Loucy (cell line): ENCODE data around the gene PCDHGB5.
"Not testable (repeated sequence)": the region's sequence is repeated elsewhere in the genome, so short reads cannot be mapped to it uniquely, and the experiment has no call there.

Source experiments
- H2AFZ ChIP-seq: fragments of 200-600 bp; sonication (generic); 2 replicates; pipeline ENCODE4 v1.6.0; 2016; ENCODE audit warnings: antibody characterized with exemption, mild to moderate bottlenecking, low read length, moderate library complexity
- H3F3A ChIP-seq: fragments of 200-600 bp; 2 replicates; pipeline ENCODE4 v1.6.0; 2016; ENCODE audit warnings: antibody characterized with exemption, low read depth, mild to moderate bottlenecking
- H3K27me3 ChIP-seq: fragments of 200-600 bp; sonication (generic); 2 replicates; pipeline ENCODE4 v1.6.1; 2014; ENCODE audit warnings: low read length, mild to moderate bottlenecking; ENCODE audit not compliant: insufficient read depth, poor library complexity, severe bottlenecking
- H3K36me3 ChIP-seq: fragments of 200-600 bp; sonication (generic); 2 replicates; pipeline ENCODE4 v1.6.1; 2016; ENCODE audit warnings: low read length; ENCODE audit not compliant: insufficient read depth
- H3K4me1 ChIP-seq: fragments of 200-600 bp; sonication (generic); 2 replicates; pipeline ENCODE4 v1.5.1; 2014; ENCODE audit warnings: low read length, mild to moderate bottlenecking; ENCODE audit not compliant: insufficient read depth, poor library complexity, severe bottlenecking
- H3K4me2 ChIP-seq: fragments of 200-600 bp; sonication (generic); 2 replicates; pipeline ENCODE4 v1.6.0; 2014; ENCODE audit warnings: antibody characterized with exemption, low read length, low read depth, mild to moderate bottlenecking; ENCODE audit not compliant: poor library complexity, severe bottlenecking
- H3K4me3 ChIP-seq: fragments of 200-600 bp; sonication (generic); 2 replicates; pipeline ENCODE4 v1.5.1; 2014; ENCODE audit warnings: low read length, mild to moderate bottlenecking, mixed read lengths; ENCODE audit not compliant: poor library complexity, severe bottlenecking
- H3K79me2 ChIP-seq: fragments of 200-600 bp; sonication (generic); 2 replicates; pipeline ENCODE4 v1.6.1; 2014; ENCODE audit warnings: low read length; ENCODE audit not compliant: insufficient read depth
- H3K9ac ChIP-seq: fragments of 200-600 bp; sonication (generic); 2 replicates; pipeline ENCODE4 v1.6.0; 2014; ENCODE audit warnings: mild to moderate bottlenecking, low read depth, low read length, moderate library complexity; ENCODE audit not compliant: poor library complexity, severe bottlenecking
- H3K9me2 ChIP-seq: fragments of 200-600 bp; sonication (generic); replicated peaks from 2 replicates; pipeline ENCODE4 v1.6.1; 2016; ENCODE audit warnings: low read depth, low read length, mixed read lengths
- H3K9me3 ChIP-seq: fragments of 200-600 bp; sonication (generic); 2 replicates; pipeline ENCODE4 v1.6.1; 2014; ENCODE audit warnings: mild to moderate bottlenecking, antibody characterized with exemption, low read length, low read depth; ENCODE audit not compliant: insufficient read depth
- H4K20me1 ChIP-seq: fragments of 200-600 bp; sonication (generic); 2 replicates; pipeline ENCODE4 v1.6.0; 2014; ENCODE audit warnings: antibody characterized with exemption, low read length, mild to moderate bottlenecking; ENCODE audit not compliant: insufficient read depth, poor library complexity, severe bottlenecking
- EZH2phosphoT487 ChIP-seq: fragments of 200-600 bp; IDR thresholded peaks from 2 replicates; pipeline ENCODE4 v1.6.1; 2018; ENCODE audit warnings: antibody characterized with exemption, mild to moderate bottlenecking, moderate library complexity, borderline replicate concordance
- TF ChIP-seq, protein P1 (sequence below): fragments of 200-600 bp; sonication (generic); conservative IDR thresholded peaks from 2 replicates; pipeline ENCODE4 v1.5.1; 2014; ENCODE audit warnings: mild to moderate bottlenecking, antibody characterized with exemption, low read length

PCDHGB5 gene

GRCh38 chr5:141397756-141398551, at the start of gene PCDHGB5:
Gene PCDHGB5, plus strand, starts transcription at chr5:141397947. Its CDS starts 181 bp downstream, at chr5:141398128.
- H3F3A ChIP-seq, H3K27me3 ChIP-seq, H3K4me1 ChIP-seq, H3K9me2 ChIP-seq, H3K9me3 ChIP-seq, H3K9ac ChIP-seq, H3K4me2 ChIP-seq, H2AFZ ChIP-seq, H4K20me1 ChIP-seq, H3K4me3 ChIP-seq, H3K79me2 ChIP-seq, H3K36me3 ChIP-seq: not testable (repeated sequence)
- TF ChIP-seq, protein P1, sequence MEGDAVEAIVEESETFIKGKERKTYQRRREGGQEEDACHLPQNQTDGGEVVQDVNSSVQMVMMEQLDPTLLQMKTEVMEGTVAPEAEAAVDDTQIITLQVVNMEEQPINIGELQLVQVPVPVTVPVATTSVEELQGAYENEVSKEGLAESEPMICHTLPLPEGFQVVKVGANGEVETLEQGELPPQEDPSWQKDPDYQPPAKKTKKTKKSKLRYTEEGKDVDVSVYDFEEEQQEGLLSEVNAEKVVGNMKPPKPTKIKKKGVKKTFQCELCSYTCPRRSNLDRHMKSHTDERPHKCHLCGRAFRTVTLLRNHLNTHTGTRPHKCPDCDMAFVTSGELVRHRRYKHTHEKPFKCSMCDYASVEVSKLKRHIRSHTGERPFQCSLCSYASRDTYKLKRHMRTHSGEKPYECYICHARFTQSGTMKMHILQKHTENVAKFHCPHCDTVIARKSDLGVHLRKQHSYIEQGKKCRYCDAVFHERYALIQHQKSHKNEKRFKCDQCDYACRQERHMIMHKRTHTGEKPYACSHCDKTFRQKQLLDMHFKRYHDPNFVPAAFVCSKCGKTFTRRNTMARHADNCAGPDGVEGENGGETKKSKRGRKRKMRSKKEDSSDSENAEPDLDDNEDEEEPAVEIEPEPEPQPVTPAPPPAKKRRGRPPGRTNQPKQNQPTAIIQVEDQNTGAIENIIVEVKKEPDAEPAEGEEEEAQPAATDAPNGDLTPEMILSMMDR: 0 out of 2 replicates have a peak, but pooled peaks have one; percentile 8

GRCh38 chr5:141349917-141350619, 47.7 kb upstream of the PCDHGB5 start, which contains the start of gene PCDHGB1:
Gene PCDHGB1, plus strand, starts transcription at chr5:141350099. Its CDS starts 162 bp downstream, at chr5:141350261.
- Histone ChIP-seq H3K9ac (no peak within 1 kb of the TSS), H3K9me2 (no peaks in the 10 kb centered on the region), H3K4me2 (no peak within 1 kb of the TSS), H4K20me1 (no peaks in the 10 kb centered on the region), H3K27me3 (no peaks in the 10 kb centered on the region), H3K4me1 (no peaks in the 10 kb centered on the region), H2AFZ (peak within 1 kb of the TSS; percentile 59), H3K36me3 (no peaks in the 10 kb centered on the region), H3F3A (no peaks in the 10 kb centered on the region), H3K9me3 (no peaks in the 10 kb centered on the region), H3K4me3 (peak within 1 kb of the TSS; percentile 44), H3K79me2 (no peaks in the 10 kb centered on the region)
- no peak for TF ChIP-seq EZH2phosphoT487
- TF ChIP-seq, protein P1: peak; percentile 65

GRCh38 chr5:141351591-141351990, 46.2 kb upstream of the PCDHGB5 start:
- no peaks in the 10 kb centered on the region for H3K36me3 ChIP-seq
- TF ChIP-seq, protein P1: no peak
- TF ChIP-seq EZH2phosphoT487: no peak
- H3K4me2 ChIP-seq: no peak overlapping the region
- no peaks in the 10 kb centered on the region for H3K79me2 ChIP-seq
- no peaks in the 10 kb centered on the region for H3K9me3 ChIP-seq
- no peaks in the 10 kb centered on the region for H3K27me3 ChIP-seq
- H2AFZ ChIP-seq: no peak overlapping the region
- no peaks in the 10 kb centered on the region for H3F3A ChIP-seq
- no peak overlapping the region for H3K4me3 ChIP-seq
- H3K9me2 ChIP-seq: no peaks in the 10 kb centered on the region
- no peak overlapping the region for H3K9ac ChIP-seq
- no peaks in the 10 kb centered on the region for H4K20me1 ChIP-seq
- H3K4me1 ChIP-seq: no peaks in the 10 kb centered on the region
